EH (cell line): ENCODE measurements around the gene FLII.
A peak's percentile ranks its signal among the peaks of the same experiment; 100 is the strongest.

Source experiments
- DNase-seq: peaks from one replicate; pipeline ENCODE4 v3.0.0-alpha.2; 2015; ENCODE audit warnings: low read depth

Gene FLII

GRCh38 chr17:18260332-18261145, 2.0 kb upstream of the FLII start, which contains the start of gene MIEF2:
TSS of gene MIEF2 (plus strand) at chr17:18260662. CDS start at chr17:18262721, 2,059 bp downstream.
- peak; percentile 94 for DNase-seq

GRCh38 chr17:18259621-18260331, 1.2 kb upstream of the FLII start:
- DNase-seq, result peak; percentile 76

- peak; percentile 85 for DNase-seq
Measured at GRCh38 chr17:18257982-18258355, 569 bp downstream of the FLII start.

DNA sequence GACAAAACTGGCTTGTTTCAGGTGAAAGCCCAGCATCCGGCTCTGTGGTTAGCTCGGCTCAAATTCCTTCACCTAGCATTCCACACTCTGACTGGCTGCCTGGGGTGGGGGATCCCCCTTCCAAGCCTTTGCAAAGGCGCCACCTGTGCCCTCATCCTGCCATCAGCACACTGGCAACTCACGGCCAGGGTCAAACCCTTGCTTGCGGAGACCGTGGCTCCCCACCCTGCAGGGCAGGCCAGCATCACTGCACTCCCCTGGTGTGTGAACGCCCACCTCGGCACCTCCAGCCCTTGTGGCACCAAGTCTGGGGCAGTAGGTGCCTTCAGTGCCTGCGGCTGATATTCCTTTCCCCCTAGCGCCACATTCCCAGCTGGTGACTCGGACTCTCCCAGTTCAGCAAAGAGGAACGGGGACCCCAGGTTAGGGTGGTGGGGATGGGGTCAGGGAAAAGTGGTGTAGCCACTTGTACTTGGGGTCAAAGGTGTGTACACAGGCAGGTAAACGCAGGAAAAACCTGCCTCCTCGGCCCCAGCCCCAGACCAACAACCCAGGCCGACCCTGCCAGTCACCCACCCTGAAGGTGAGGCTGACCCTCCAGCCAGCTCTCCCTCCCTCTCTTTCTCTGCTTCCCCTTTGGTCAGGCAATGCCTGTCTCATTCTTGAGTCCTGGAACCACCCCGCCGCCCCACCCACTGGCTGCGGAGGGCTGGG, 1.1 kb downstream of the FLII start:
- peak; percentile 70 for DNase-seq

GRCh38 chr17:18256776-18257175, 1.8 kb downstream of the FLII start:
- DNase-seq, result no peak

GRCh38 chr17:18256351-18256750, 2.2 kb downstream of the FLII start:
- no peak for DNase-seq

GRCh38 chr17:18254888-18255649, 3.5 kb downstream of the FLII start:
- DNase-seq, result no peak

GRCh38 chr17:18253947-18254821, 4.4 kb downstream of the FLII start:
- DNase-seq, result no peak

- DNase-seq, result no peak
Measured at GRCh38 chr17:18253187-18253884, 5.2 kb downstream of the FLII start.

- no peak for DNase-seq
Measured at GRCh38 chr17:18252160-18252559, 6.4 kb downstream of the FLII start.

- DNase-seq, result no peak
Measured at GRCh38 chr17:18251204-18251603, 7.3 kb downstream of the FLII start.

- DNase-seq, result no peak
Measured at GRCh38 chr17:18250708-18251107, 7.8 kb downstream of the FLII start.

DNA sequence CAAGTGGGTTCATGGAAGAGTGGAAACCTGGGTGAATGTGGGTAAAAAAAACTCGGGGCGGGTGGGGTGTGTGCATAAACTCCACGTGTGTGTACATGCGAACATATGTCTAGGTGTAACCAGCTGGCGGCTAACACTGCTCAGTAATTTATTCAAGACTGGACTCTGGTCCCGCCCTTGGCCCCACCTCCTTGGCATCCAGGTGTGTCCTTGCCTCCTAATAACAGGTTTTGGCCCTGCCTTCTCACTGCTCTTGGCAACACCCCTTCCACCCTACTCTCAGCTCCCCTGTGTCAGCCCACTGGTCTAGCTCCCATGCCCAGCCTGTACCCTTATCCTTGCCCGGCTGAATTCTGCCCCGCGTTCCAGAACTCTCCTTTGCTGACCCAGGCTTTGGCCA, 8.3 kb downstream of the FLII start:
- DNase-seq, result no peak

GRCh38 chr17:18248811-18249210, 9.7 kb downstream of the FLII start:
- no peak for DNase-seq

- peak; percentile 75 for DNase-seq
Measured at GRCh38 chr17:18248300-18248731, 10.2 kb downstream of the FLII start.

DNA sequence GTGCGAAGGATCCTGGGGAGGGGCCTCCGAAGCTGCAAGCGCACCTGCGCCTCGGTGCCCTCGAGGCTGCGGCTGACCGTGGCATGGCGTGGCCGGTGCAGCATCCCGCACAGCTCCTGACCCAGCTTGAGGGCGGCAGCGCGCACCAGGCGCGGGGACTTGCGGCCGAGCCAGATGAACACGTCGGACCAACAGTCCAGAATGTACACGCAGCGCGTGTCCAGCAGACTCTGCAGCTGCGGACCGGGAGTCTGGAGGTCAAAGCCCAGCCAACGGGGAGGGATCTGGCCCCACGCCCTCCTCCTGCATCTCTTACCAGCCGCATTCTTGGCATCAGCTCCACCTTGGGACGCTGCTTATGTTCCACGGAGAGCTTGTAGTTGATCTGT, 10.9 kb downstream of the FLII start:
- DNase-seq, result no peak

DNA sequence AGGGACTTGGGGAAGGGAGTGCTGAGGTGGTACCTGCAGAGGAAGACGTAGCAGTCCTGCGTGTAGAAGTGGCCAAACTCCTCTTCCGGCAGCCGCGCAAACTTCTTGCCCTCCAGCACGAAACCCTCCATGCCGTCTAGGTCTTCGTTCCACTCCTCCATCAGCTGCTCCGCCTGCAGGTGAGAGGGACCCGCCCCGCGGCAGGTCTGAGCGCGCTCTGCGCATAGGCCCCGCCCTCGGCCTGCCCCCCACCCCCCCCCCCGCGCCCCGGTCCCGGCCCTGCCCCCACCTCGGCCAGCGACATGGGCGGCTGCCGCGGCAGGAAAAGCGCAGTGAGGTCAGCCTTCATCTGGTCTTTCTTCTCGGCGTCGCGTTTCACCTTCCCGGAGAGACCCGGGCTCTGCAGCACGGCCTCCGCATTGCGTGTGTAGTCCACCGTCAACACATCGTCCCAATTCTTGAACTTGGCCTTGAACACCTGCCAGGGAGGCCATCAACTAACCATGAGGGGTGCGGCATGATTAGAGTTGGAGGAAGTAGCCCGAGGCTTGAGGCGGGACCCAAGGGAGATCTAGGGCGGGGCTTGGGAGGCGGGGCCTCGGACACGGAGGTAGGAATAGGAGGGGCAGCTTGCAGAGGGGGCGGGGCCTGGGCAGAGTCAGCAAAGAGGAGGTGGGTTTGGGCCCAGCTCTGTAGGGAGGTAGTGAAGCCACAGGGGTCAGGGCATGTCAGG, 11.5 kb downstream of the FLII start:
- DNase-seq, result peak; percentile 63

DNA sequence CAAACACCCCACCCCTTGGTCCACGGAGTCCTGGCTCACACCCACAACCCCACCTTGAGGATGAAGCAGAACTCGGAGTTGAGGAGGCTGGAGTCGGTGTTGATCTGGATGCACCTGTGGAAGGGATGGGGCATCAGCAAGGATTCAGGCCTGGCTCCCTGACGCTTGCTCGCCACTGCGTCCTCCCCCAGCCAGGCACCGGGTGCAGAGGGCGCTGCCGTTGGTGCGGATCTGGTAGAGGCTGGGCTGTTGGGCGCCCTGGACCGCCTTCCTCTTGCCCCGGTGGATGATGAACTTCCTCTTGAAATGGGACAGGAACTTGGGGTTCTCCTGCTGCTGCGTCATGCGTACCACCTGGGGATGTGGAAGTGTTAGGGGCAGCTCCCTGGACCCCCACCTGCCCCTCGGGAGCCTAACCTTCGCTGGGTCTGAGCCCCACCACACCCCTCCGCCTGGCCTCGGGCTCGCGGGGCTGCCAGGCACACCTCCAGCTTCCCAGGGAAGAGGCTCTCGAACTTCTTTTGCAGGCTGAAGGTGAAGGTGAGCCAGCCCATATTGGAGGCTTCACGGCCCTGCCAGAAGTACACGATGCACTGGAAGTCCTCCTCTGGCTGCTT, 12.3 kb downstream of the FLII start:
- no peak for DNase-seq
